Testis (tissue), 3 donors: ENCODE measurements around the gene HAND2. TPM values are rescaled to one million over a fixed set of nuclear protein-coding genes. Genes with fewer than 3 reads are reported as not detected.

Experiments
- DNase-seq: peaks from one replicate; pipeline ENCODE4 v3.0.0-alpha.2; 2019
- H3K27ac ChIP-seq, 2 donors: fragments of 200-600 bp; sonication (generic); one replicate each; pipeline ENCODE4 v1.5.1; 2019
- H3K27me3 ChIP-seq: fragments of 200-600 bp; sonication (generic); one replicate; pipeline ENCODE4 v1.5.1; 2019
- H3K36me3 ChIP-seq: fragments of 200-600 bp; sonication (generic); one replicate; pipeline ENCODE4 v1.5.1; 2017; ENCODE audit warnings: low read depth; ENCODE audit errors: missing control alignments
- H3K4me1 ChIP-seq: fragments of 200-600 bp; sonication (generic); one replicate; pipeline ENCODE4 v1.5.1; 2019
- H3K4me3 ChIP-seq, 2 donors: fragments of 200-600 bp; sonication (generic); one replicate each; pipeline ENCODE4 v1.5.1; 2017 to 2019
- H3K9me3 ChIP-seq: fragments of 200-600 bp; sonication (generic); one replicate; pipeline ENCODE4 v1.5.1; 2017
- CTCF ChIP-seq, 3 experiments: fragments of 450-650 bp in 2 of 3; fragments of 200-600 bp in 1 of 3; sonication (generic) in 1 of 3; IDR thresholded peaks; one replicate each; pipeline ENCODE4 v1.5.1; 2016 to 2019; ENCODE audit warnings: antibody characterized with exemption in 3 of 3, mild to moderate bottlenecking in 2 of 3, moderate library complexity in 1 of 3
- POLR2A ChIP-seq: fragments of 450-650 bp; IDR thresholded peaks from one replicate; pipeline ENCODE4 v1.6.1; 2017; ENCODE audit warnings: antibody characterized with exemption, mild to moderate bottlenecking, moderate library complexity
- WGBS, 2 donors: methylation state at CpG; one replicate each; pipeline ENCODE4 v1.1.5; 2018; 5-methylcytosine and 5-hydroxymethylcytosine counted together
- intact Hi-C: fragments of 100-400 bp; cut with DNase I; formaldehyde crosslinking; loops from one replicate; pipeline ENCODE4 v1.15.1; 2023; ENCODE audit warnings: low total_unique reads
- polyA plus RNA-seq: library from polyadenylated mRNA; stranded (reverse); fragments of 350-450 nt; fragmentation: Illumina TruSeq; extraction: RNeasy Lipid Tissue Mini Kit (QIAGEN cat#74804); gene quantifications from one replicate; pipeline ENCODE4 v1.2.3, GENCODE V29; 2014; ENCODE audit warnings: low read depth, low replicate concordance; ENCODE audit not compliant: insufficient read depth
- total RNA-seq, 2 donors: library from RNA; depleted of rRNA; stranded (reverse); fragments of >200 nt; gene quantifications; one replicate each; pipeline ENCODE4 v1.2.3, GENCODE V29; 2016

Gene HAND2
- total and polyA plus RNA-seq, 3 donors from 2014 or later: 3.5 to 12.3 (median 9.4) TPM

GRCh38 chr4:173522160-173522950 lies 7.7 kb downstream of the HAND2 start:
- Histone ChIP-seq H3K4me1 (peaks cover 12% of the 10 kb centered on the region), H3K27ac (peak overlapping the region; percentile 85 to 87), H3K9me3 (no peaks in the 10 kb centered on the region), H3K4me3 (peak overlapping the region; percentile 52 to 67), H3K36me3 (no peaks in the 10 kb centered on the region), H3K27me3 (no peaks in the 10 kb centered on the region)
- intact Hi-C loops: no loop called here
- 1 to 2% methylated on average over 52 to 63 of the region's 63 CpGs for WGBS, 2 donors
- DNase-seq: peak; percentile 90
- TF ChIP-seq CTCF (IDR thresholded peaks at IDR 0.05) (no peak), POLR2A (no peak)

GRCh38 chr4:173521467-173522159 lies 8.4 kb downstream of the HAND2 start:
- TF ChIP-seq POLR2A: no peak
- no peak for TF ChIP-seq CTCF (IDR thresholded peaks at IDR 0.05)
- Histone ChIP-seq H3K9me3 (no peaks in the 10 kb centered on the region), H3K27me3 (no peaks in the 10 kb centered on the region), H3K4me1 (peaks cover 12% of the 10 kb centered on the region), H3K36me3 (no peaks in the 10 kb centered on the region), H3K27ac (peak overlapping the region; percentile 85 to 87), H3K4me3 (peak overlapping the region; percentile 52 to 67)
- no peak for DNase-seq
- intact Hi-C loops: no loop called here
- 12 to 29% methylated on average over 11 to 27 of the region's 27 CpGs for WGBS, 2 donors

DNA sequence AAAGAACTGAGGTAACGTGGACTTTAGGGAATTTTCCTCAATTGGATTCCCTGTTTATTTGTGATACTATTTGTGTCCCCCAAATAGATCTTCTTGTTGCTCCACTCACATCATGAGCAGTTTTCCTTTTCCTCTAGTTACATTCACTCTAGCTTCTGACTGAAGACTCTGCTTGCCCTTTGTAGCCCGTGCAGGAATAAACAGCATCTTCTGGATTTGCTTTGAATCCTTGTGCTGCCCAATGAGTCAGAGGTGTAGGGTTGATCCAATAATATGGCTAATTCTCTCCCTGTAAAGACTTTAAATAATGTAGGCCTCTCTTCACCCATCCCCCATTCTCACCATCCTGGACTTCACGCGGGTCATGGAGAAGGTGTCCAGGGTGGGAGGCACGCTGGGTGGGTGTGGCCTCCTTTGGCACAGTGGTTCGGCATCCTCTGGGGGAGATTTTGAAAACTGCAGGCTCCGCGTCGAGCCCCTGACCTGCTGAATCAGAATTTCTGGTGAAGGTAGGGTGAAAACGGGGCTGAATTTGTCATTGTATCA lies 9.0 kb downstream of the HAND2 start:
- WGBS, 2 donors: 37 to 52% methylated on average over 10 of the region's 10 CpGs
- H3K27me3 ChIP-seq: no peaks in the 10 kb centered on the region
- no peak overlapping the region for H3K27ac ChIP-seq
- DNase-seq: no peak
- TF ChIP-seq CTCF (IDR thresholded peaks at IDR 0.05): no peak
- TF ChIP-seq POLR2A: no peak
- no peaks in the 10 kb centered on the region for H3K36me3 ChIP-seq
- peaks cover 12% of the 10 kb centered on the region for H3K4me1 ChIP-seq
- no peaks in the 10 kb centered on the region for H3K9me3 ChIP-seq
- H3K4me3 ChIP-seq: no peak overlapping the region
- intact Hi-C loops: no loop called here

DNA sequence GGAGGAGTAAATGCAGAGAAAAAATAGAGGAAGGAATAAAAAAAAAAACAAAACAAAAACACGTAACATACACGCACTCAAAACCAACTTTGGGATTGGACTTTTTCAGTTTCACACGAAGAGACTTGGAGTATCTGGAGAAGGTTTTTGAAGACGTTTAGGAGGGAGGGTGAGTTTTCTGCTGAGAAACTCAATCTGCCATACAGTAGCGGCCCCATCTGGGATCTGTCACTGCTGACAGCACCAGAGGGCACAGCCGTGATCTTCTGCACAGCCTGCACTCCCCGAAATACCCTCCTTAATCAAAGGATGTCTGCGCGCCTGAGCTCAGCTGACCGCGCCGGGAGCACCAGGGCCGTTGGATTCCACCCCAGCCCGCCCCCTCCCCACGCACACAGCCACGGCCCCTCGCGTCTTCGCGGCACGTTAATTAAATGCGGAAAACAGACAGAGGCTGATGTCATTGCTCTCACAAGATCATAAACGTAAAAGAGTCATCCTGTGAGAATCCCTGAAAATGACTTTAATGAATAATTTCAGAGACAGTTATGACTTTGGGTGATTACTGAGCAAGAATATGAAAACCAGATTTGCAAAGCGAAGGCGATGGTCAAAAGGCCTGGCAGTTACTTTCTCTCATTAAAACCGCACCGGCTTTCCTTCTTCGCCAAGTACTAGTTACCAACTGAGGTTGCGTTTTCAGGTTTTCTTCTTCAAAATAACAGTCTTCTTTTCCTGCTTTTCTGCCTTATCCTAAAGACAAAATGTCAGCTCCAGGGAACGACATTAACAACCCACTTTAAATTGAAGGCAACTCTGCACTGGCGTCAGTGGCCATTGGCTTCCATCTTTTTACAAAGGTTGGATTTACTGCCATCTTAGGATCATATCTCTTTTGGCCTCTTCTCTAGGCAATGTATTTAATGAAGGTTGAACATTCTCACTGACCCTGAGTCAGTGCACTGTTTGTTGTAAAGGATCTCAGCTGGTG lies 10.6 kb downstream of the HAND2 start:
- 36 to 48% methylated on average over 22 to 31 of the region's 31 CpGs for WGBS, 2 donors
- Histone ChIP-seq H3K4me3 (no peak overlapping the region), H3K36me3 (no peaks in the 10 kb centered on the region), H3K9me3 (no peaks in the 10 kb centered on the region), H3K27me3 (no peaks in the 10 kb centered on the region), H3K4me1 (peaks cover 12% of the 10 kb centered on the region), H3K27ac (no peak overlapping the region)
- intact Hi-C loops: no loop called here
- TF ChIP-seq CTCF (IDR thresholded peaks at IDR 0.05): no peak
- TF ChIP-seq POLR2A: no peak
- no peak for DNase-seq
